Peyer's patch (tissue), 4 donors: ENCODE data around the gene ARHGAP18.

Source experiments
- CTCF ChIP-seq, 6 experiments: fragments of 450-650 bp in 4 of 6; fragments of 200-600 bp in 2 of 6; sonication (generic) in 1 of 6; IDR thresholded peaks; one replicate each; pipeline ENCODE4 v1.5.1; 2017 to 2019; ENCODE audit warnings: antibody characterized with exemption in 6 of 6, mild to moderate bottlenecking in 3 of 6, moderate library complexity in 1 of 6
- POLR2A ChIP-seq, 2 donors: fragments of 450-650 bp; IDR thresholded peaks; one replicate each; pipeline ENCODE4 v1.5.1; 2017; ENCODE audit warnings: antibody characterized with exemption in 2 of 2, mild to moderate bottlenecking in 2 of 2, moderate library complexity in 2 of 2

DNA sequence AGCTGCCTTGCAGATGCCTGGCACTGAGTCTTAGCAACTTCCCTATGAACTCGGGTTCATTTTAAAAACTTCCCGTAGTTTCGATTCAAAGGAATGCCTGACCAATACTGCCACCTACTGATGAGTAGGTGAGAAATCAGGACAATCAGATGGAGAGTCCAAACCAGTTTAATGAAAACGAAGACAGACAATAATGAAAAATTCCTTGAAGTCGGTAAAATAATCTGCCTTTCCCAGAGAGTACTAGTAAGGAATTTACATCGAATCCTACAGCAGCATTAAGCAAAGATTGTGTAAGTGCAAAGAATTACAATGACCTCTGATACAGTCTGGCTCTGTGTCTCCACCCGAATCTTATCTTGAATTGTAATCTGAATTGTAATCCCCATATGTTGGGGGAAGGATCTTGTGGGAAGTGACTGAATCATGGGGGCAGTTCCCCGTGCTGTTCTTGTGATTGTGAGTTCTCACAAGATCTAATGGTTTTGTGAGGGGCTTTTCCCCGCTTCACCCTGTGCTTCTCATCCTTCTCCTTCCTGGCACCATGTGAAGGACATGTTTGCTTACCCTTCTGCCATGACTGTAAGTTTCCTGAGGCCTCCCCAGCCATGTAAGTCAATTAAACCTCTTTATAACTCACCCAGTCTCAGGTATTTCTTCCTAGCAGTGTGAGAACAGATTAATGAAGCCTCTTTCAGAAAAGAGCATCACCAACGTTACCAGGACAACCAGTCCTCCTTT, 134.4 kb downstream of the ARHGAP18 start:
- peak in 5 of 6 experiments; percentile 15 to 73 (median 68) for TF ChIP-seq CTCF (IDR thresholded peaks at IDR 0.05)
- TF ChIP-seq POLR2A (IDR thresholded peaks at IDR 0.05): no peak
